DOHH2 (cell line): ENCODE data around the gene ELAVL1.

Experiments
- EZH2phosphoT487 ChIP-seq: fragments of 200-600 bp; sonication (generic); IDR thresholded peaks from 2 replicates; pipeline ENCODE4 v1.6.1; 2017; ENCODE audit warnings: borderline replicate concordance, mild to moderate bottlenecking, antibody characterized with exemption, low read length, moderate library complexity, mixed read lengths
- TF ChIP-seq, protein P1 (sequence below): fragments of 200-600 bp; sonication (generic); IDR thresholded peaks from one replicate; pipeline ENCODE4 v1.5.1; 2014; ENCODE audit warnings: antibody characterized with exemption, mild to moderate bottlenecking, low read depth, low read length; ENCODE audit not compliant: poor library complexity, severe bottlenecking

DNA sequence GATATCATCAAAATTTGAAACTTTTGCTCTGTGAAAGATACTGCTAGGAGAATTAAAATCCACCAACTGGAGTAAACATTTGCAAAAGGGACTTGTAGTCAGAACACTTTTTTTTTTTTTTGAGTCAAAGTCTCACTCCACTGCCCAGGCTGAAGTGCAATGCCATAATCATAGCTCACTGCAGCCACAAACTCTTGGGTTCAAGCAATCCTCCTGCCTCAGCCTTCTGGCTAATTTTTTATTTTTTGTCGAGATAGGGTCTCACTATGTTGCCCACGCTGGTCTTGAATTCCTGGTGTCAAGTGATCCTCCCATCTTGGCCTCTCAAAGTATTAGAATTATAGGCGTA is 9.7 kb downstream of the ELAVL1 start:
- TF ChIP-seq, protein P1, sequence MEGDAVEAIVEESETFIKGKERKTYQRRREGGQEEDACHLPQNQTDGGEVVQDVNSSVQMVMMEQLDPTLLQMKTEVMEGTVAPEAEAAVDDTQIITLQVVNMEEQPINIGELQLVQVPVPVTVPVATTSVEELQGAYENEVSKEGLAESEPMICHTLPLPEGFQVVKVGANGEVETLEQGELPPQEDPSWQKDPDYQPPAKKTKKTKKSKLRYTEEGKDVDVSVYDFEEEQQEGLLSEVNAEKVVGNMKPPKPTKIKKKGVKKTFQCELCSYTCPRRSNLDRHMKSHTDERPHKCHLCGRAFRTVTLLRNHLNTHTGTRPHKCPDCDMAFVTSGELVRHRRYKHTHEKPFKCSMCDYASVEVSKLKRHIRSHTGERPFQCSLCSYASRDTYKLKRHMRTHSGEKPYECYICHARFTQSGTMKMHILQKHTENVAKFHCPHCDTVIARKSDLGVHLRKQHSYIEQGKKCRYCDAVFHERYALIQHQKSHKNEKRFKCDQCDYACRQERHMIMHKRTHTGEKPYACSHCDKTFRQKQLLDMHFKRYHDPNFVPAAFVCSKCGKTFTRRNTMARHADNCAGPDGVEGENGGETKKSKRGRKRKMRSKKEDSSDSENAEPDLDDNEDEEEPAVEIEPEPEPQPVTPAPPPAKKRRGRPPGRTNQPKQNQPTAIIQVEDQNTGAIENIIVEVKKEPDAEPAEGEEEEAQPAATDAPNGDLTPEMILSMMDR: no peak
- no peak for TF ChIP-seq EZH2phosphoT487
